Common myeloid progenitor, CD34-positive (primary cell): ENCODE measurements around the gene LYRM1.
A peak's percentile ranks its signal among the peaks of the same experiment; 100 is the strongest.

Experiments used
- CTCF ChIA-PET: fragments of 350-600 bp; sonication (Branson Sonifier 250); formaldehyde crosslinking; loops from one replicate; lab custom pipeline; 2021; ENCODE audit warnings: antibody characterized with exemption; lab: Charles Lee
- POLR2A ChIA-PET: fragments of 350-600 bp; sonication (Branson Sonifier 250); formaldehyde crosslinking; loops from one replicate; lab custom pipeline; 2021; ENCODE audit warnings: antibody characterized with exemption; lab: Charles Lee
- DNase-seq, 3 donors: peaks; one replicate each; pipeline versions ENCODE4 v3.0.0 to v3.0.0-alpha.2; 2013
- H3K27ac ChIP-seq, 2 experiments: 1 replicate in 1 of 2; 2 replicates in 1 of 2; pipeline ENCODE4 v1.7.0; 2013; ENCODE audit warnings: inconsistent platforms in 2 of 2, low read length in 2 of 2, mild to moderate bottlenecking in 2 of 2, low read depth in 1 of 2, moderate library complexity in 1 of 2; ENCODE audit not compliant: severe bottlenecking in 2 of 2, insufficient read depth in 1 of 2, poor library complexity in 1 of 2
- H3K27me3 ChIP-seq, 5 experiments: replicated peaks in 2 of 5; 1 replicate in 3 of 5; 2 replicates in 2 of 5; pipeline versions ENCODE4 v1.6.1 to v1.7.0; 2013; ENCODE audit warnings: low read length in 4 of 5, mild to moderate bottlenecking in 2 of 5, moderate library complexity in 2 of 5, inconsistent platforms in 1 of 5; ENCODE audit not compliant: insufficient read depth in 5 of 5, control insufficient read depth in 4 of 5
- H3K36me3 ChIP-seq, 4 experiments: 1 replicate in 2 of 4; 2 replicates in 2 of 4; pipeline versions ENCODE4 v1.6.1 to v1.7.0; 2013; ENCODE audit warnings: low read length in 3 of 4, control low read depth in 1 of 4, mild to moderate bottlenecking in 1 of 4; ENCODE audit not compliant: control insufficient read depth in 4 of 4, insufficient read depth in 4 of 4
- H3K4me1 ChIP-seq, 4 experiments: 1 replicate in 3 of 4; 2 replicates in 1 of 4; pipeline versions ENCODE4 v1.6.1 to v1.7.1; 2013; ENCODE audit warnings: low read length in 3 of 4, mild to moderate bottlenecking in 3 of 4, control low read depth in 1 of 4, inconsistent platforms in 1 of 4, moderate library complexity in 1 of 4; ENCODE audit not compliant: control insufficient read depth in 4 of 4, insufficient read depth in 4 of 4; ENCODE audit errors: control extremely low read depth in 1 of 4
- H3K4me3 ChIP-seq, 7 experiments: 1 replicate in 4 of 7; 2 replicates in 3 of 7; pipeline versions ENCODE4 v1.5.1 to v1.7.0; 2013; ENCODE audit warnings: mild to moderate bottlenecking in 7 of 7, low read length in 6 of 7, moderate library complexity in 6 of 7, inconsistent platforms in 2 of 7, low read depth in 2 of 7, control low read depth in 1 of 7; ENCODE audit not compliant: insufficient read depth in 4 of 7, control insufficient read depth in 1 of 7; ENCODE audit errors: extremely low read depth in 1 of 7
- H3K9me3 ChIP-seq, 5 experiments: 1 replicate in 4 of 5; 2 replicates in 1 of 5; pipeline versions ENCODE4 v1.6.1 to v1.7.1; 2013; ENCODE audit warnings: low read length in 4 of 5, mild to moderate bottlenecking in 2 of 5, inconsistent platforms in 1 of 5, low read depth in 1 of 5, moderate library complexity in 1 of 5; ENCODE audit not compliant: control insufficient read depth in 4 of 5, insufficient read depth in 2 of 5; ENCODE audit errors: control extremely low read depth in 1 of 5
- WGBS: methylation state at CpG from one replicate; pipeline ENCODE4 v1.1.5; 2013; ENCODE audit not compliant: insufficient coverage; 5-methylcytosine and 5-hydroxymethylcytosine counted together

LYRM1 gene

DNA sequence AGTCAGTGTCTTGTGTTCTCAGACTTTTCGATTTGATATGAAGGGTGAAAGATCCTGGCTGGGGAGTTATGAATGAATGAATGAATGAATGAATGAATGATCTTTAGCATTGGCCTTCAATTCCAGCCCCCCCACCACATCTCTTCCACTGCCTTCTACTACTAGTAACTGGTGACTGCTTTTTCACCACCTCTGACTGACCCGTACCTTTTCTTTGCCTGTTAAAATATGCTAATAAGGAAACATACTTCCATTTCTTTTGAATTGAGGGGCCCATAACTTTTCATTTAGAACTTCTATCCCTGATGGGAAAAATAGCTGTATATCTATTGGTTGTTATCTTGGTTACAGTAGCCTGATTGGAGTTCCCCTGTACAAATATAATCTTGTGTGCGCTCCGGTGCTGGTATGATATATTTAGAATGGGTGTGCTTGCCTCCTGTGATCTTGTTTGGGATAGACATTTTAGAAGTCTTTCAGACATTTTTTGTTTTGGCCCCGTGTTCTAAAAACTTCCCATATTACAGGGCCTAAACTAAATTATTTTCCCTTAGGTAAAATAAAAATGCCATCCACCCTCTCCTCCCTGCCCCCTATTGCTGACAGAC lies 3.4 kb downstream of the LYRM1 start:
- peaks cover 0 to 4% (median 0%) of the 10 kb centered on the region in 4 experiments for H3K36me3 ChIP-seq
- H3K4me3 ChIP-seq, result peak overlapping the region in 4 of 7 experiments; percentile 23 to 93 (median 49)
- POLR2A ChIA-PET, result interaction anchor here (0.6 kb wide), 1 partner anchor 124 kb away, joined by 4 read pairs; no protein-coding TSS in a partner anchor
- peaks cover 42 to 89% (median 84%) of the 10 kb centered on the region in 4 experiments for H3K4me1 ChIP-seq
- H3K9me3 ChIP-seq, result no peaks in the 10 kb centered on the region
- no peaks in the 10 kb centered on the region for H3K27me3 ChIP-seq
- WGBS, result no CpG with 5 or more reads among the region's 5 CpGs
- DNase-seq, result peak in 2 of 3 donors; percentile 13 to 31
- CTCF ChIA-PET, result interaction anchor here (0.7 to 3.2 kb wide), 5 partner anchors 20 to 97 kb away, joined by 3 to 14 read pairs (median 3); partner anchors contain the start of genes ERI2 and REXO5
- peak overlapping the region; percentile 10 to 78 for H3K27ac ChIP-seq

DNA sequence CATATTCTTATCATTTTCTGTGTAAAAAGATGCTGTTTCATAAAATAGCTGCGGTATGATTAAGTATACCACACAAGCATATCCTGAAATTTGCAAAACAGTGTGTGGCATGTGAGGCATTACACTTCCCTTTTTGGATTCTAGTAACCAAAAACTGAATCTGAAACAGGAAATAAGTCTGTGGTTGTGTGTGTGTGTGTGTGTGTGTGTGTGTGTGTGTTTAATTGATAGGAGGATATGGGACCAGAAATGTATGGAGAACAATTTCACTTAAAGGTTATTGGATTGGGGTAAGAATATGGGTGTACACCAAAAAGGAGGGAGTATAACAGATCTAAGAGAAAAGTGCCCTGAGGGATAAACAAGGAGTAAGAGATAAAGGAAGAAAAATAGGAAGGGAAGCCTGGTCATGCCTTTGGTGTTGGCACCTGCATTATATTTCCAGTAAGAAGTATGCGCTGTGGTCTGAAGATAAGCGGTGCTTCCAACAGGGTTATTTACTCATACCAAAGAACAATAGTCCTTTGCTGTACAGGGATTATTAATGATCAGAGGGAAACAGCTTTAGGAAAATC lies 4.0 kb downstream of the LYRM1 start:
- POLR2A ChIA-PET, result interaction anchor here (0.6 kb wide), 1 partner anchor 124 kb away, joined by 4 read pairs; no protein-coding TSS in a partner anchor
- CTCF ChIA-PET, result interaction anchor here (0.9 to 3.2 kb wide), 5 partner anchors 12 to 54 kb away, joined by 3 to 14 read pairs (median 3); no protein-coding TSS in a partner anchor
- H3K27me3 ChIP-seq, result no peaks in the 10 kb centered on the region
- H3K27ac ChIP-seq, result peak overlapping the region in 1 of 2 experiments; percentile 78
- H3K36me3 ChIP-seq, result peaks cover 0 to 4% (median 0%) of the 10 kb centered on the region in 4 experiments
- H3K4me1 ChIP-seq, result peaks cover 39 to 89% (median 84%) of the 10 kb centered on the region in 4 experiments
- no CpG with 5 or more reads among the region's 3 CpGs for whole genome bisulfite sequencing
- H3K4me3 ChIP-seq, result peak overlapping the region in 4 of 7 experiments; percentile 2 to 93 (median 49)
- DNase-seq, result peak; percentile 93 to 96 (median 95)
- H3K9me3 ChIP-seq, result no peaks in the 10 kb centered on the region

DNA sequence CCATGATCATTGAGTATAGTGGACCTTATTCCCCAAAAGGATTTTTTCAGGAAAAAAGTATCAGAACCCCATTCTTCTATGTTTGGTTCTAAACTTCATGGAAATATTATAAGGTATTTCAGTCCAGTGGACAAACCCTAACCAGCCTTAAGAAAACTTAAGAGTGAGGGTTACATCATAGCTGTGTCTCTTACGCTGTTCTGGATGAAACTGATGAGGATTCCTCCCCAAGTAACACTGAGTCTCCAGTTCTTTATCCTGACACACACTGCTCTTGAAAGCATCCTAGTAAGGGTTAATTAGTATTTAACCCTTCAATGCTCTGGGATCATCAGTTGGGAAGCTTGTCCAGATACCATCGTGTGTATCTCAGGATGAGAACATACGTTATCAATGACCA lies 5.0 kb downstream of the LYRM1 start:
- Histone ChIP-seq H3K27me3 (no peaks in the 10 kb centered on the region), H3K4me1 (peaks cover 39 to 96% (median 86%) of the 10 kb centered on the region in 4 experiments), H3K27ac (no peak overlapping the region), H3K36me3 (peaks cover 0 to 4% (median 0%) of the 10 kb centered on the region in 4 experiments), H3K9me3 (no peaks in the 10 kb centered on the region), H3K4me3 (no peak overlapping the region)
- WGBS, result 100% methylated on average over 1 of the region's 3 CpGs
- POLR2A ChIA-PET, result no interaction called here
- no peak for DNase-seq
- CTCF ChIA-PET, result interaction anchor here (1.2 to 3.2 kb wide), 2 partner anchors 11 to 55 kb away, joined by 4 to 14 read pairs; no protein-coding TSS in a partner anchor

DNA sequence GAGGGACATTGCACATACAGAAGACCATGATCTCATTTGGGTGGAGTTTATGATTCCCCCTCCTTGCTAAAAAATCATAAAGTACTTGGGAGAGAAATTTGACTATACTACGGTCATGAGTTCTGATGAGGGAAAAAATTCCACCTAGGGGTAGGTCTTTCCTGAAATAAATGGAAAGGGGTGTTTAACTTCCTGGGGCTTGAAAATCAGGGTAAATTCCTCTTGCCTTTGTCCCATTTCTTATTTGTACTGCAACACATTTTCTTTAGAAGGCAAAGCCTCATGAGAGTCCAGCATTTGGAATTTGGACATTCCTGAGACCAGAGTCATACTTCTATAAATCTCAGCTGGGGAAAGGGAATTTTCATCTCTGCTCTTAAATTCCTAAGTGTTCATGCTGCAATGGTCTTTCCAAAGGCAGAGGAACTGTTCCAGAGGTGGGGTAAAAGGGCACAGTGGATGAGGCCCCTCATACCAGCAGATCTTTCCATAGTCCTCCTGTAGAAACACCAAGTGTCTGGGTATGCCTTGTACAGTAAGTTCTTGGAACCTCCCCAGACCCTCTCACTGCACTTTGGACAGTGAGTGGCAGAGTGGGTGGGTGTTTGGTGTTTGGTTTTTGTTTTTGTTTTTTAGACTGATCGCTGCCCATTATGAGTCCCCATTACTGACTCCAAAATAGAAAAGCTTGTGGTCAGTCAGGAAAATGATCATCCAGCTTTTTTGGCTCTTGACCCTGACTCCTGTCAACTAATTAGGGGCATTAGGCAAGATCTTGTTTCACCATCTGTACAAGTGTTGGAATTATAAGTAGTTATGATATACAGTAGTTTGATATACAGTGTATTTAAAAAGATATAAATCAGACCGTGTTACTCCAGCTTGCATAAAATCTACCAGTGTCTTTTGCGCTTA lies 6.0 kb downstream of the LYRM1 start:
- peaks cover 0 to 4% (median 0%) of the 10 kb centered on the region in 4 experiments for H3K36me3 ChIP-seq
- DNase-seq, result no peak
- CTCF ChIA-PET, result interaction anchor here (0.8 to 3.2 kb wide), 4 partner anchors 56 to 100 kb away, joined by 3 to 14 read pairs (median 4); no protein-coding TSS in a partner anchor
- H3K4me3 ChIP-seq, result peak overlapping the region in 1 of 7 experiments; percentile 6
- no peaks in the 10 kb centered on the region for H3K27me3 ChIP-seq
- H3K27ac ChIP-seq, result no peak overlapping the region
- POLR2A ChIA-PET, result no interaction called here
- 100% methylated on average over 3 of the region's 4 CpGs for WGBS
- peaks cover 43 to 99% (median 87%) of the 10 kb centered on the region in 4 experiments for H3K4me1 ChIP-seq
- H3K9me3 ChIP-seq, result no peaks in the 10 kb centered on the region

DNA sequence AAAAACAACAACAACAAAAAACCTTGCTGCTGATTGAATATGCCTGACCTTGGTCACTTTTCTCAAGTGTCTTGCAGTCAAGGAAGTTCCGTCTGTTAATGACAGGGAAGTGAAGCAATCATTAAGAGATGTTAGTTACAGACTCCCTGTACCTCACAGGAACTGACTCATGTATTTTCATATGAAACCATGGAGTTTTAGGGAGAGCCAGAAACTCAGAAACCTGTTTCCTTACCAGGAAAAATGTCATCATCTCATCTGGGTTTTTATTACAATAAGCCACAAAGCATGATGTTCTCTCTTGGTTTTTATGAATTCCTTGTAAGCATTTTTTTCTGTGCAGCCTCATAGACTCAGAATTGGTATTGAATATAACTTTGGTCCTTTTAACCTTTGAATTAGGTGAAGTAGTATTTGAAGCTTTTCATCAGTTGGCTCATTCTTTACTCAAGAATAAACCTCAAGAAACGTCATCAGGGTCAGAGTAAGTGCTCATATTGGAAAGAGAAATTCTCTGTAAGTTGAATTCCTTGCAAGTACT lies 10.3 kb downstream of the LYRM1 start:
- H3K9me3 ChIP-seq, result no peaks in the 10 kb centered on the region
- CTCF ChIA-PET, result interaction anchor here (0.6 to 1.7 kb wide), 7 partner anchors 8 to 375 kb away, joined by 3 to 6 read pairs (median 3); partner anchors contain the start of genes ERI2 and REXO5
- H3K4me1 ChIP-seq, result peaks cover 12 to 96% (median 70%) of the 10 kb centered on the region in 4 experiments
- POLR2A ChIA-PET, result no interaction called here
- 11% methylated on average over 1 of the region's 2 CpGs for WGBS
- peaks cover 0 to 4% (median 1%) of the 10 kb centered on the region in 4 experiments for H3K36me3 ChIP-seq
- peak overlapping the region; percentile 48 to 73 for H3K27ac ChIP-seq
- peak; percentile 54 to 81 (median 76) for DNase-seq
- H3K4me3 ChIP-seq, result peak overlapping the region in 4 of 7 experiments; percentile 21 to 54 (median 32)
- no peaks in the 10 kb centered on the region for H3K27me3 ChIP-seq

DNA sequence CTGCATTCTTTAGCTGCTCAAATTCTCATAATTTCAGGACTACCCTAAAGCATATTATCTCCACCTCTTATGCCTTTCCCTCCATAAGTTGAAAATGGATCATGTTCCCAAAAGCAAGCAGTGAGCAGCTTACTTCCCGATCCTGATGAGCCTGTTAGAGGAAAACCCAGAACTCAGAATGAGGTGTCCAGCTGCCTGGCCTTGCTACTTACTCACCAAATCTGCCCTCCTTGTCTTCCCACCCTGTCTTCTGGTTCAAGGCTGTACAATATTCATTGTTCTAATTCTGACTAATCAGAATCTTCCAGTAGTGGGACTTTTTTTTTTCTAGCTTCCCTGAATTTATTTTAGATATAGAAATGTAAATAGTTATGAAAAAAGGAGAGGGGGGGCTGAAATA lies 10.8 kb downstream of the LYRM1 start:
- Histone ChIP-seq H3K27me3 (no peaks in the 10 kb centered on the region), H3K4me3 (peak overlapping the region in 4 of 7 experiments; percentile 21 to 54 (median 32)), H3K27ac (peak overlapping the region; percentile 48 to 73), H3K9me3 (no peaks in the 10 kb centered on the region), H3K36me3 (peaks cover 0 to 8% (median 1%) of the 10 kb centered on the region in 4 experiments), H3K4me1 (peaks cover 9 to 96% (median 68%) of the 10 kb centered on the region in 4 experiments)
- no peak for DNase-seq
- POLR2A ChIA-PET, result interaction anchor here (0.6 kb wide), 1 partner anchor 188 kb away, joined by 4 read pairs; no protein-coding TSS in a partner anchor
- CTCF ChIA-PET, result interaction anchor here (0.7 to 1.7 kb wide), 6 partner anchors 9 to 105 kb away, joined by 3 to 6 read pairs (median 3); partner anchors contain the start of genes ERI2 and REXO5
- 64% methylated on average over 1 of the region's 1 CpG for WGBS
